Mesodermal cell (in vitro differentiated cells): Measurements from ENCODE around the gene DYNLT2. TPM values are rescaled to one million over a fixed set of nuclear protein-coding genes. Genes with fewer than 3 reads are reported as not detected.

Experiments used
- H3K27ac ChIP-seq: 2 replicates; pipeline ENCODE4 v1.7.0; 2013; ENCODE audit warnings: mild to moderate bottlenecking, low read depth, low read length, moderate library complexity; ENCODE audit not compliant: severe bottlenecking
- H3K36me3 ChIP-seq: 2 replicates; pipeline ENCODE4 v1.7.1; 2013; ENCODE audit warnings: mild to moderate bottlenecking, low read length, moderate library complexity; ENCODE audit not compliant: control insufficient read depth, insufficient read depth
- H3K4me1 ChIP-seq: one replicate; pipeline ENCODE4 v1.7.1; 2013; ENCODE audit warnings: mild to moderate bottlenecking, low read length; ENCODE audit not compliant: insufficient read depth, control insufficient read depth, poor library complexity, severe bottlenecking
- H3K4me3 ChIP-seq: 2 replicates; pipeline ENCODE4 v1.7.0; 2013; ENCODE audit warnings: low read length, control low read depth, mild to moderate bottlenecking; ENCODE audit not compliant: insufficient read depth, poor library complexity, severe bottlenecking; ENCODE audit errors: extremely low read depth
- H3K9me3 ChIP-seq: 2 replicates; pipeline ENCODE4 v1.7.1; 2013; ENCODE audit warnings: mild to moderate bottlenecking, low read length, moderate library complexity; ENCODE audit not compliant: control insufficient read depth
- WGBS, 2 experiments: methylation state at CpG; one replicate each; pipeline ENCODE4 v1.1.5; 2013; ENCODE audit warnings: missing lambda C conversion rate in 2 of 2; ENCODE audit not compliant: insufficient coverage in 2 of 2; 5-methylcytosine and 5-hydroxymethylcytosine counted together
- polyA plus RNA-seq, 2 experiments: library from polyadenylated mRNA; stranded (reverse); fragments of 50-300 nt; gene quantifications; one replicate each; pipeline ENCODE4 v1.2.3, GENCODE V29; 2013

The DYNLT2 gene, protein sequence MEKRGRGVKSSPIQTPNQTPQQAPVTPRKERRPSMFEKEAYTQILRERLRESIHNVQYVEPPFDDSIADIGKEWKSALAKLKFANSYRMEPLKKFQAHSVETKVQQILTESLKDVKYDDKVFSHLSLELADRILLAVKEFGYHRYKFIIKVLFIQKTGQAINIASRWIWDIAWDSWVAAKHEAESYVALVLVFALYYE
- 1.1 TPM for polyA plus RNA-seq (2013, experiment 1 of 2)
- polyA plus RNA-seq (2013, experiment 2 of 2) = 1.3 TPM

DNA sequence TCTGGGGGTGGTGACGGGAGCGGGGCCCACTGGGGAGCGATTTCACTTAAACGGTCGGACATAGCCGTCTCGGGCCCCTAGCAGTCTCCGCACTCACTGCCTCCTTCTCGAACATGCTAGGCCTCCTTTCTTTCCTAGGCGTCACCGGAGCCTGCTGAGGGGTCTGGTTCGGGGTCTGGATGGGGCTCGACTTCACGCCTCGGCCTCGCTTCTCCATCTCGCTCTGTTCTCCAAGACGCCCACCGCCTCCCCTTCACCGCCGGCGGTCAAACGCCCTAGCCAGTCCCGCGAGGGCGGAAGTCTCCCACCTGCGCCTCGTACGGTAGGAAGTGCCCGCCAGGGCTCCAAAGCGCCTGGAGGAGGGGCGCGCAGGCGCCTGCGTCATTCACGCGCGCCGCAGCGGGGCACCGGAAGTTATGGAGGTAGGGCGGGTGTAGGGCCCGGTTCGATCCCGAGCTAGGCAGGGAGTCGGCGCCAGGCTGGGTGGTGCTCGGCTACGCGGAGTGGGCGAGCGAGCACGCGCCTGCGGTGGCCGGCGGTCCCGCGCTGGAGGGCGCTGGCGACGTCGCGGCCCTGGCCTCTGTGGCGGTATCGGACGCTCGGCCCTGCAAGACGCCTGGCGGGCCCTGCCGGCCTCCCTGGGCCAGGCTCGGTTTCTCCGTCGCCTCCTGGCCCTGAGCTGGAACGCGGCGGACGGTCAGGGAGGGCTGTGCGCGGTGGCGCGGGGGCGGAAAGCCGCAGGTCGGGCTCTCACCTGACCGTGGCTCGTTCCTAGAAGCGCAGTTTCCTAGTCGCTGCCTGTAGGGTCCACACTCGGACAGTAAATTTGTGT, at the start of gene DYNLT2, which contains the start of gene ERMARD:
Gene DYNLT2 (minus strand): TSS at position 331 of the 832 bp plus-strand sequence. CDS start 114 bp downstream, at position 217.
Gene ERMARD (plus strand): TSS at position 381 of the 832 bp plus-strand sequence. CDS start 36 bp downstream, at position 417.
- WGBS, 2 experiments = 0 to 1% methylated on average over 60 to 71 of the region's 90 CpGs
- H3K36me3 ChIP-seq = no peaks in the 10 kb centered on the region

GRCh38 chr6:169800668-169801395, 49.5 kb upstream of the DYNLT2 start:
- Histone ChIP-seq H3K36me3 (no peaks in the 10 kb centered on the region), H3K4me3 (no peak overlapping the region), H3K27ac (no peak overlapping the region), H3K9me3 (no peaks in the 10 kb centered on the region), H3K4me1 (peaks cover 24% of the 10 kb centered on the region)
- WGBS, 2 experiments = 82 to 85% methylated on average over 11 of the region's 13 CpGs

More for the DNA sequence above, at the start of gene DYNLT2, which contains the start of gene ERMARD:
- H3K4me3 ChIP-seq = peak within 1 kb of the TSS; percentile 79
- H3K27ac ChIP-seq = peak within 1 kb of the TSS; percentile 98
- H3K9me3 ChIP-seq = no peaks in the 10 kb centered on the region
- H3K4me1 ChIP-seq = peaks cover 7% of the 10 kb centered on the region

DNA sequence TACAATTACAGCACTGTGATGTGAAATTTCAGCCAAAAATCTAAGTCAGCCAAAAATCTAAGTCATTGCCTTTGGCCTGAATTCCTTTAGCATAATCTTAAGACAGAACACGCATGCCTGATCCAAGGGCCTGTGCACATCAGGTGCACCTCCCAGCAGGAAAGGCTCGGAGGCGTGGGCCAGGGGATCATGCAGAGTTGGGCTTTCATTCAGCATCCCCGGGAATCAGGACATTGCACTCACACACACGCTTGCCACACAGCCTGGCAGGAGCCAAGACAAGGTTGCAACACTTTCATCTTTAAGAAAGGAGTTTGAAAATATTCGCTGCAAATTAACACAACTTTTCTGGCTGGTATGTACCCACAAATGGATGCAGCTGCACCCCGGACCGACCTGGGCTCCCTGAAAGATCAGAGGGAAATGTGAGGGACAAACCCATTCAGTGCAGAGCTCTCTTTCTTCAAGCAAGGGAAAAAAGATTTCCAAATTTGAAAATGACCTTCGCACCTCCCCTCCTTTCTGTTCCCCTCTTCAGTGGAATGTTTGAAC, 48.8 kb upstream of the DYNLT2 start:
- 81 to 85% methylated on average over 8 to 9 of the region's 9 CpGs for WGBS, 2 experiments
- Histone ChIP-seq H3K9me3 (no peaks in the 10 kb centered on the region), H3K36me3 (no peaks in the 10 kb centered on the region), H3K4me1 (peaks cover 24% of the 10 kb centered on the region), H3K4me3 (no peak overlapping the region), H3K27ac (no peak overlapping the region)

DNA sequence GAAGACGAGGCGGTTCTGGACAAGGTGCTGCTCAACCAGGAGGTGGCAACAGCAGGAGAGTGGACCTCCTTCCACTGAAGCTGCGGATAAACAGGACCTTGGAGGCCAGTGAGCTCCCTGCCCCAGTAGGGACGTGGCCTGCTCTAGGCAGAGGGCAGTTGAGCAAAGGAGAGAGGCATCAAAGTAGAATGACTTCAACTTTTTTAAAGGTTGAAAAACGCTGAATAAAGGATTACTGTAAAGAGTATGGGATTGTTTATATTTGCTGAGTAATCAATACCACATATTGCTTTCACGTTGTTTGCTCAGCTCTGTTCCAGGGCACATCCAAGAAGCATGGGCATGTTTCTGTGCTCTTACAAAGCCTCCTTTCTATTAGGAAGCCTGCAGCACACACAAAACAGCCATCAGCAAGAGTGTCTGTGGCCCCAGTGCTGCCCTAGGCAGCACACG, 48.1 kb upstream of the DYNLT2 start:
- H3K9me3 ChIP-seq = no peaks in the 10 kb centered on the region
- whole genome bisulfite sequencing, 2 experiments = 84 to 90% methylated on average over 4 to 5 of the region's 7 CpGs
- no peak overlapping the region for H3K27ac ChIP-seq
- no peak overlapping the region for H3K4me3 ChIP-seq
- H3K36me3 ChIP-seq = no peaks in the 10 kb centered on the region
- peaks cover 24% of the 10 kb centered on the region for H3K4me1 ChIP-seq

DNA sequence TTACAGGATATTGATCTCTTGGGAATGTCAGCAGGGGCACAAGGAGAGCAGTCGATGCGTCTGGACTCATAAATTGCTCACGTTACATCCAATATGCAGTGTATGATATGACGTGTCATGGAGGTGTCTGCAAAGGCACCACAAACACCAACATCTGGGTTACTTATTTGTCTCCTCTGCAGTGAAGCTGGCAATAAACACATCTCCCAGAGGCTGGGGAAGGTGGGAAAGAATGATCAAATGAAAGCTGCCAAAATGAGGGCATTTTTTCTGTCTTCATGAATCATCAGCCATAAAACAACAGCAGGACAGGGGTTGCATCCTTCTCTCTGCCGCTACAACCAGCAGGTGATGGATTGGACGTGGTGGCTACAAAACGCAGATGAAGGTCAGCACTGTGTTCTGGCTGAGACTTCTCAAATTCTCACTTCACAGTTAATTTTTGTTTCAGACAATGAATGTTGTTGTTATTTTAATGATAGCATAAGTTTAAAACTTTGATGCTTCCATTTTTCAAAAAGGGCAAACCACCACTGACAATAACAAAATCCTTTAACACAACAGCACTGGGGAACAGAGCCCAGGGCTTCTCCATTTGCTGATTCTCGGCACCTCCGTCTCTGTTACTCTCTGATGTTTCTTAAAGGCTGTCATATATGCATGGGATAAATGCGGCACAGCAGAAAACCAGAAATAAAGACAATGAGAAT, 47.5 kb upstream of the DYNLT2 start:
- H3K36me3 ChIP-seq = no peaks in the 10 kb centered on the region
- 92 to 95% methylated on average over 7 to 9 of the region's 10 CpGs for WGBS, 2 experiments
- no peak overlapping the region for H3K27ac ChIP-seq
- no peaks in the 10 kb centered on the region for H3K9me3 ChIP-seq
- H3K4me3 ChIP-seq = no peak overlapping the region
- H3K4me1 ChIP-seq = peaks cover 24% of the 10 kb centered on the region

DNA sequence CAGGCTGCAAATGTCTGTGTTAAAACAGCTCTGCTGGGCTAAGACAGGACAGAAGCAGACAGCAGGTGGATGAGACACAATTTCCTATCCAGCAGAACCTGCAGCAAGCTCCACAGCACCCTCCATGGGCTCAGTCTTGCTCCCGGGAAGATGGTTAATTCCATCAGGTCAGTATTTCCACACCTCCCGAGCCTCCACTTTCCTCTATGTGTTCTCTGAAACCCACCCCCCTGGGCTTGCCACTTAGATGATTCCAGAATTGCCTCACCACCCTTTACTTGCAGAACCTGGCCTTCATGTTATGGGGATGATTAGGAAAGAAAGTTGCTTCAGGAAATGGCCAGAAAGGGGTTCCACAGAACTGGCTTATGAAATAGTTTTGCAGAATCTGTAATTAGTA, 43.8 kb upstream of the DYNLT2 start:
- 53 to 59% methylated on average over 2 of the region's 2 CpGs for WGBS, 2 experiments
- no peaks in the 10 kb centered on the region for H3K36me3 ChIP-seq

DNA sequence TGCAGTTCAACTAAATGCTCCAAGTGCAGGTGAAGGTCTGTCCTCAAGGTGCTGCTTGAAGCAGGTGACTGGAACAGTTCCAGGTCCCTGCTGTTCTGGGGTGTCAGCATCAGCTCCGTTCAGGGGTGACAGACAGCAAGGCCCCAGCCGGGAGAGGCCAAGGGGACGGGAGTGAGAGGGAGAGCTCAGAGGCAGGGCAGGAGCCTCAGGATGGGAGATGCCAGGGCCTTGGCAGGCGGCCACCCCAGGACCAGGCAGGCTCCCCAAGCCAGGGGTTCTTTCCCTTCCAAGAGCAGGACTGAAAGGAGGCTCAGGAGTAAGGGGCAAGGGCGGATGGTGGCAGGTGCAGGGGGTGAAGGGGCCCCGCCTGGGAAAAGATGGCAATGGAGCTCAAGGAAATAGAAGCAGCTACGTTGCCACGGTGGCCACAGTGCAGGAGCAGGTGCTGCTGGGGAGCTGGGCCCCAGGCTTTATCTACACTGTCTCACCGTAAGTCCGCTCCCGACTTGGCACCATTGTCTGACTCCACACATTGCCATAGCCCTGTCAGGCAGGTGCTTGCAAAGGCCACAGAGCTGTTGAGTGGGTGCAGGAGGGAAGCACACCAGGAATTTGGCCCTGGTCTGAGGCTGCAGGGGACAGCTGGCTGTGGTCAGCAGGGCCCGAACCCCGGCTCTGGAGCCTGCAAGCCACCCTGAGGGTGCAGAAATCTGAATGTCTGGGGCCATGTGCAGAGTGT, 43.1 kb upstream of the DYNLT2 start:
- Histone ChIP-seq H3K4me1 (peaks cover 7% of the 10 kb centered on the region), H3K36me3 (no peaks in the 10 kb centered on the region), H3K4me3 (no peak overlapping the region), H3K27ac (no peak overlapping the region), H3K9me3 (no peaks in the 10 kb centered on the region)
- 92 to 95% methylated on average over 10 to 13 of the region's 13 CpGs for WGBS, 2 experiments

More for the DNA sequence above, 43.8 kb upstream of the DYNLT2 start:
- Histone ChIP-seq H3K4me1 (peaks cover 9% of the 10 kb centered on the region), H3K9me3 (no peaks in the 10 kb centered on the region), H3K4me3 (no peak overlapping the region), H3K27ac (no peak overlapping the region)

- WGBS, 2 experiments = 86 to 93% methylated on average over 8 to 10 of the region's 10 CpGs
- no peaks in the 10 kb centered on the region for H3K36me3 ChIP-seq
- no peak overlapping the region for H3K4me3 ChIP-seq
- H3K4me1 ChIP-seq = no peaks in the 10 kb centered on the region
- H3K27ac ChIP-seq = no peak overlapping the region
- H3K9me3 ChIP-seq = no peaks in the 10 kb centered on the region
Observed at GRCh38 chr6:169793408-169793807, 42.0 kb upstream of the DYNLT2 start.

DNA sequence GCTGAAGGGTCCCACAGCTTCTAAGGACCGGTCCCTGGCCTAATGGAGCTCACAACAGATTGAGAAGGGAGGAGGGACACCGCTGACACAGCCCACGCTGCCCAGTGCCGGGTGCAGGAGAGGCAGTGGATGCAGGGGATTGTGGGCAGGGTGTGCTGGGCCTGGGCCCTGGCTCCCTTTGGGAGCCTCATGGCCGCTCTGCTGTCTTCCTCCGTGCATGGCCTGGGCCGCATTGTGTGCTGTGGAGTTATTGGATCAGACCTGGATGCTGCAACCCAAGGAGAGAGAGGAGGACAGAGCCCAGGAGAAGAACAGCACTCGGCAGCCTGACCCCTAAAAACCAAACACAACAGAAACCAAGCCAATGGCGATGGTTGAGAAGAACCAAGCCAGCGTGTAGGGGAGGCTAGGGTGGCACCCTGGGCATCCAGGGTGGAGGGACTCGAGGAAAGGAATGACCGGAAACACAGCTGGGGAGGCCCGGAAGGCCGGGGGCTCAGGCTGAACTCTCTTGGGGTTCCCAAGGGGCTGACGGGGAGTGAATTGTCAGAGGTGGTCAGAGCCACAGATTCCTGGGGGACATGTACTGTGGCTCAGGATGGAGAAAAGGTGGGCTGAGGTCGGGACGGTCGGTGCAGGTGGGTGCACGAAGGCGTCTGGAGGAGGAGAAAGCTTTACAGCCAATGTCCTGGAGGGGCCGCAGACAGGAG, 41.1 kb upstream of the DYNLT2 start:
- WGBS, 2 experiments = 92 to 95% methylated on average over 12 to 19 of the region's 21 CpGs
- H3K4me1 ChIP-seq = no peaks in the 10 kb centered on the region
- no peaks in the 10 kb centered on the region for H3K36me3 ChIP-seq
- H3K4me3 ChIP-seq = no peak overlapping the region
- no peak overlapping the region for H3K27ac ChIP-seq
- H3K9me3 ChIP-seq = no peaks in the 10 kb centered on the region
